KOPT-K1 (cell line): ENCODE results near the gene CCZ1B.
"Not testable (repeated sequence)": the region's sequence is repeated elsewhere in the genome, so short reads cannot be mapped to it uniquely, and the experiment has no call there.

Experiments used
- H3K27ac ChIP-seq: fragments of 200-600 bp; sonication (generic); 2 replicates; pipeline ENCODE4 v1.5.1; 2016; ENCODE audit warnings: antibody characterized with exemption, mild to moderate bottlenecking, low read depth, low read length; ENCODE audit not compliant: poor library complexity, severe bottlenecking
- H3K36me3 ChIP-seq: fragments of 200-600 bp; sonication (generic); 2 replicates; pipeline ENCODE4 v1.5.1; 2017; ENCODE audit warnings: antibody characterized with exemption, mild to moderate bottlenecking, low read length, moderate library complexity; ENCODE audit not compliant: insufficient read depth
- H3K9me3 ChIP-seq: fragments of 200-600 bp; sonication (generic); 2 replicates; pipeline ENCODE4 v1.5.1; 2017; ENCODE audit warnings: antibody characterized with exemption, low read length, mild to moderate bottlenecking; ENCODE audit not compliant: insufficient read depth, poor library complexity, severe bottlenecking

Gene CCZ1B

DNA sequence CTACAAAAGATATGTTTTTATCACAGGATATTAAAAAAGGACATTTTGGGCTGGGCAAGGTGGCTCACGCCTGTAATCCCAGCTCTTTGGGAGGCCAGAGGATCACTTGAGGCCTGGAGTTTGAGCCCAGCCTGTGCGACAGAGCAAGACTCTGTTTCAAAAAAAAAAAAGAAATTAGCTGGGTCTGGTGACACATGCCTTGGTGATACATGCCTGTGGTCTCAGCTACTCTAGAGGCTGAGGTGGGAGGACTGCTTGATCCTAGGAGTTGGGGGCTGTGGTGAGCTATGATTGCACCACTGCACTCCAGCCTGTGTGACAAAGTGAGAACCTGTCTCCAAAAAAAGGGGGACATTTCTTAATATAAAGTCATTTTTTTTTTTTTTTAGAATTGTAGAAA lies 25.7 kb downstream of the CCZ1B start:
- H3K36me3 ChIP-seq, H3K9me3 ChIP-seq, H3K27ac ChIP-seq: not testable (repeated sequence)

DNA sequence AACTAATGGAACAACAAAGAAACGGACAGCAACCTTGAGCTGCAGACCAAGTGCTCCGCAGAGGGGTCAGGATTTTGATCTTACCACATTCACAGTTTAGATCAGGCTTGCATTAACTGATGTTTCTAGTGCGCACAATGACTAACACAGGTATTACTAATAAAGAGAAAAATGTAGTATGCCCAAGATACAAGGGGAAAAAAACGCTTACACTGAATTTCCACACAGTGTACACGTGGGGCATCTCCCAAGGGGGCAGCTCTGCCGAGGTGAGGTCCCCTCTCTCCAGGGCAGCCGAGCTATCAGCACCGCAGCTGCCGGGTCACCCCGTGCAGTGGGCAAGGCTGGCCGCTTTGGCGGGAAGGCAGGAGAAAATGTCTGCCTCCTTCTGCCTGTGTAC lies 26.2 kb downstream of the CCZ1B start:
- not testable (repeated sequence) for H3K27ac ChIP-seq, H3K9me3 ChIP-seq, H3K36me3 ChIP-seq

DNA sequence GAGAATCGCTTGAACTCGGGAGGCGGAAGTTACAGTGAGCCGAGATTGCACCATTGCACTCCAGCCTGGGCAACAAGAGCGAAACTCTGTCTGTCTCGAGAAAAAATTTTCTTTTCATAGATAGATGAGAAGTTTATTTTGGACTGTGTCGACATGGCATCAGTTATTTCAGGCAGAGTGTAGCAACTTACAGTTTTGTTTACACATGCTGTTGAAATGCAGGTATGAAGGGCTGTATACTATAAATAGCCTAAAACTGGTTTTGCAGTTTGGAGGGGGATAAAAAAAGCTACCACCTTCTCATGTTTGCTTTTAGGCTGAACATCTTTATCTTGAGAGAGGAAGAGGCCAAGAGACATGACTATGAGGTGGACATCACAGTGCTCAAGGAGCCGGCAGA lies 28.0 kb downstream of the CCZ1B start:
- not testable (repeated sequence) for H3K36me3 ChIP-seq, H3K9me3 ChIP-seq, H3K27ac ChIP-seq

DNA sequence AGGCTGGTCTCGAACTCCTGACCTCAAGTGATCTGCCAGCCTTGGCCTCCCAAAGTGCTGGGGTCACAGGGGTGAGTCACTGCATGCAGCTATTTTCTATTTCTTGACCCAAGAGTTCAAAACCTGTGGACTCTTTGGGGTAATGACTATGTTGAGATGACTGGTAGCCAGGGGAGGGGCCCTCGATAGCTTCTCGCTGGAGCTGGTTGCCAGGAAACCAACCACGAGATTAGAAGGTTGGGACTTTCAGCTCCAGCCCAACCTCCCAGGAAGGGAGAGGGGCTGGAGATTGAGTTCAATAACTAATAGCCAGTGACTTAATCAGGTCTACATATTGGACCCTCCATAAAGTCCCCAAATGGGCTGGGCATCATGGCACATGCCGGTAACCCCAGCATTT lies 28.9 kb downstream of the CCZ1B start:
- H3K36me3 ChIP-seq, H3K27ac ChIP-seq, H3K9me3 ChIP-seq: not testable (repeated sequence)

DNA sequence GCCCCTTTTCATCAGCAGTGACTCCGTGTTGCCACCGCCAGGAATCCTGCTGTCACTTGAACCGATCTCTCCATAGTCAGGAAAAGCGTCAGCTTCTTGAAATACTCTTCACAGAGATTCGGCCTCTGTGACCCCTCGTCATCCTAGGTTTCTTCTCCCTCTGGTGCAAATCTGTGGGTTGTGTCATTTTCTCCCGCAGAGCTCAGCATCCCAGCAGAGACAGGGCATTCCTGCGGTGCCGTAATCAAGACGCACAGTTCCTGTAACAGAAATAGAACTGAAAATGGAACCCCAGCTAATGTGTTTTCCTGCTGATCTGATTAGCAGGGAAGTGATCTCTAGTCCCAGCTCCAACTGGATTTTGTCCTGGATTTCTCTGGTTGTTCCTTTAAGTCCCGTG lies 31.8 kb downstream of the CCZ1B start:
- not testable (repeated sequence) for H3K36me3 ChIP-seq, H3K9me3 ChIP-seq, H3K27ac ChIP-seq

DNA sequence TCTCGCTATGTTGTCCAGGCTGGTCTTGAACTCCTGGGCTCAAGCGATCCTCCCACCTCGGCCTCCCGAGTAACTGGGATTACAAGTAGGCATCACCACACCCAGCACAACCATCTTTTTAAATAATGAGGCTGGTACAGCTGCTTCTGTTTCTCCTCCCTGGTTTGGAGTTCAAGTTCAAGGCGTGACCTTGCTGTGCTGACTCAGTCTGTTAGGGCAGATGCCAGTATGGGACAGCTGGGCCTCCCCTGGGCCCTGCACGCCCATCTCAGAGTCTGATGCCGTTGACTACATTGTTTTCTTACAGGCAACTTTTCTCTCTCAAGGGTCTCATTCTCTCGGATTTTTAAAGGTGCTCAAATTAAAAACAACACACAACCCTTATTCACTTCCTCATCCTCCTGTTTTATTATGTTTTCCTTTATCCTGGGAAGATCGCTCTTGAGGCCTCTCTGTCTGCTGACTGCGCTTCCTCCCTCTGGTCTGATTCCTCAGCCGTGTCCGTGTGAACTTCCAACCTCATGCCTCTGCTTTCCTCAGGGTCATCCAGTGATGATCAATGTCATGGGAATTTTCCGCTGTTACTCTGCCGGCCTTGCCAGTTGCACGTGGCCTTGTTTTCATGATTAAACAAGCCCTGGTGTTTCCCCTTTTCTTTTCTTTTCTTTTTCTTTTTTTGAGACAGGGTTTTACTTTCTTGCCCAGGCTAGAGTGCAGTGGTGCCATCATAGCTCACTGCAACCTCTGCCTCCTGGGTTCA lies 33.8 kb downstream of the CCZ1B start:
- H3K36me3 ChIP-seq, H3K9me3 ChIP-seq, H3K27ac ChIP-seq: not testable (repeated sequence)

DNA sequence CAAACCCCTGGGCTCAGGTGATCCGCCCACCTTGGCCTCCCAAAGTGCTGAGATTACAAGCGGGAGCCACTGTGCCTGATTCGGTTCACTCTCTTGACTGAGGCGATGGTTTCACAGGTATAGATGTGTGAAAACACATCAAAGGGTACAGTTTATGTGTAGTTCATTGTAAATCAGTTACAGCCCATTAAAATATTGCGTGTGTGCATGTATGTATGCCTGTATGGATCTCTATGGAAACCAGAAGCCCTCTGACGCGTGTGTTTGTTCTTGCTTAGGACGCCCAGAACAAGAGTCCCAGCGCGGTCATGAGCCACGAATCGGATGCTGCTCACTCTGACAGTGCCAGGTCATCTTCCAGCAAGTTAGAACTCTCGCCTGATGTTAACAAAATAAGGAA lies 36.7 kb downstream of the CCZ1B start:
- not testable (repeated sequence) for H3K9me3 ChIP-seq, H3K27ac ChIP-seq, H3K36me3 ChIP-seq

DNA sequence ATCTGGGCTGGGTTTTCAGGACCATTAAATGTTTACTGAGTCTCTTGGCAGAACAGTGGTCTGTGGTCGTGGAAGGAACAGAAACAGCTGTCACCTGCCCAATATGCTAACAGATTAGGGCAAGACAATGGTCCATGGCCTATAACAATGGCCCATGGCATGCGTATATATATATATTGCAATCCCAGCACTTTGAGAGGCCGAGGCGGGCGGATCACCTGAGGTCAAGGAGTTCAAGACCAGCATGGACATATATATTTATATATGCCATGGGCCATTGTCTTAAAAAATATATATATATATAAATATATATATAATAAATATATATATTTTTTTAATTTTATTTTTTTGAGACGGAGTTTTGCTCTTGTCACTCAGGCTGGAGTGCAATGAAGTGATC lies 44.5 kb downstream of the CCZ1B start:
- not testable (repeated sequence) for H3K9me3 ChIP-seq, H3K27ac ChIP-seq, H3K36me3 ChIP-seq

DNA sequence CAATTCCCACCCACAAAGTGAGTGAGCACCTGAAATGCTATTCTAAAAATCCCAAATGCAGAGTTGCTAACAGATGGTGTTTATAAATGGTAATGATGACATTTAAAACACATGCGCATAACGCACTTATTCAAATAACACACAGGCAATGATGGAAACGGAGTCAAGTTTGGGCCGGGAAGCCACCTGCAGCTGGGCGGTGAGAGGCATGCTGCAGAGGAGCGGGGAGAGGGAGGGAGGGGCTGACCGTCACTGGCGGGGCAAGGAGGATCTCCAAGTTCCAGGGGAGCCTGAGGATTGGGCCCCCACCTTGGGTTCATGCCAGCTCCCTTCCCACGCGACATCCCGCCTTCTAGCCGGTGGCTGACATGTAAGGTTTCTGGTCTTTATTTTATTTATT lies 64.9 kb downstream of the CCZ1B start:
- not testable (repeated sequence) for H3K36me3 ChIP-seq, H3K27ac ChIP-seq, H3K9me3 ChIP-seq

DNA sequence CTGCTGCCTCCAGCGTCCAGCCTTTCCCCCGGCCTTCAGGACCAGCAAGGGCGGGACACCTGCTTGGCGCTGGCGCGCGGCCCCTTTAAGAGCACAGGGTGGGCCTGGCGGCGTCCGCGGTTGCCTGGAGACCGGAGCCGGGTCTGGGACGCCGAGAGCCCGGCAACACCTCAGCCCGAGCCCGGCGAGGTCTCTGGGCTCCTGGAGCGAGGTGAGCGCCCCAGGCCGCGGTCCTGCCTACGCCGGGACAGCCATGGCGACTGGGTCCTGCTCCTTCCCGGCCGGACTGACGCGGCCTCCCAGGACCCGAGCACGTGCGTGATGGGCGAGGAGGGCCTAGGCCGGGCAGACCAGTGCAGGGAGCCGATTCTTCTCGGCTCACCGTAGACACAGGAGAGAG lies 72.1 kb downstream of the CCZ1B start, which contains the start of gene RSPH10B2:
Gene RSPH10B2 (plus strand): TSS at position 140 of the 400 bp plus-strand sequence. CDS start 3,575 bp downstream, outside the sequence.
- H3K36me3 ChIP-seq, H3K9me3 ChIP-seq: not testable (repeated sequence)

DNA sequence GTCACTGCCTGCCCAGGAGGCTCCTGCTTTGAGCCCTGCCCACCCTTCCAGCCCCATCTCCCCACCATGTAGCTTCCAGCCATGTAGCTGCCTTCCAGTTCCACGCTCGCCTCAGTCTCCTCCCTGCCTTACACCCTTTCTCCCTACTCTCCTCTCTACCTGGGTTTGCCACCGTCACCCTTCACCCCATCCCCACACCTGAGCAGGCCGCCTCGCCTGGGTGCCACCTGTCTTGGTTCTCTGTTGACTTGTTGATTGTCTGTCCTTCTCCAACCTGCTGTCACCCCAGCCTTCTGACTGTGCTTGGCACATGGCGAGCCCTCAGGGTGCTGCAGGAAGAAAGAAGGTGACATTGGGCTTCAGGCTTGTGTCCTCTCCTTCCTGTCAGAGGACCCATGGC lies 75.9 kb downstream of the CCZ1B start:
- not testable (repeated sequence) for H3K27ac ChIP-seq, H3K9me3 ChIP-seq
- peaks cover 26% of the 10 kb centered on the region for H3K36me3 ChIP-seq

More for the DNA sequence above, 72.1 kb downstream of the CCZ1B start, which contains the start of gene RSPH10B2:
- H3K27ac ChIP-seq = not testable (repeated sequence)

DNA sequence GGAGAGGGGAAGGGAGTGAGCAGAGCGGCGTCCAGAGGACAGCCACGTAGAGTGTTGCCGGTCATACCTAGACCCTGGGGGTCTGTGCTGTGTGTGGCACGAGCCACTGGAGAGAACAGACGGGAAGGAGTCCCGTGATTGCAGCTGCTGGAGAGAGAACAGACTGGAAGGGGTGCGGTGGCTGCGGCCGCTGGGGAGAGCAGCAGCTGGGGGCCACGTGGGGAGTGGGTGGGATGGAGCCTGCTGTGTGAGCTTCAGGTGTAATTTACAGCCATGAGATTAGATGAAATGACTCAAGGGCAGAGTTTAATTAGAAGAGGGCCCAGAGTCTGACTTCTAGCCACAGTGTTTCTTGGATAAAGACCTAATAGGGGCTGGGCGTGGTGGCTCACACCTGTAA lies 76.7 kb downstream of the CCZ1B start:
- H3K36me3 ChIP-seq = peaks cover 30% of the 10 kb centered on the region
- not testable (repeated sequence) for H3K27ac ChIP-seq, H3K9me3 ChIP-seq
